Stimulated activated CD4-positive, alpha-beta T cell treated with anti-CD3 and anti-CD28 coated beads, Interleukin-15, amount 100 ng/mL, for 1 hour (primary cell): ENCODE data around the gene ZNF668.
"Not testable (repeated sequence)": the region's sequence is repeated elsewhere in the genome, so short reads cannot be mapped to it uniquely, and the experiment has no call there.

Experiments
- DNase-seq, 2 donors: peaks; one replicate each; pipeline ENCODE4 v3.0.0-alpha.2; 2020; ENCODE audit warnings: low read depth in 1 of 2, low spot score in 1 of 2

Gene ZNF668

DNA sequence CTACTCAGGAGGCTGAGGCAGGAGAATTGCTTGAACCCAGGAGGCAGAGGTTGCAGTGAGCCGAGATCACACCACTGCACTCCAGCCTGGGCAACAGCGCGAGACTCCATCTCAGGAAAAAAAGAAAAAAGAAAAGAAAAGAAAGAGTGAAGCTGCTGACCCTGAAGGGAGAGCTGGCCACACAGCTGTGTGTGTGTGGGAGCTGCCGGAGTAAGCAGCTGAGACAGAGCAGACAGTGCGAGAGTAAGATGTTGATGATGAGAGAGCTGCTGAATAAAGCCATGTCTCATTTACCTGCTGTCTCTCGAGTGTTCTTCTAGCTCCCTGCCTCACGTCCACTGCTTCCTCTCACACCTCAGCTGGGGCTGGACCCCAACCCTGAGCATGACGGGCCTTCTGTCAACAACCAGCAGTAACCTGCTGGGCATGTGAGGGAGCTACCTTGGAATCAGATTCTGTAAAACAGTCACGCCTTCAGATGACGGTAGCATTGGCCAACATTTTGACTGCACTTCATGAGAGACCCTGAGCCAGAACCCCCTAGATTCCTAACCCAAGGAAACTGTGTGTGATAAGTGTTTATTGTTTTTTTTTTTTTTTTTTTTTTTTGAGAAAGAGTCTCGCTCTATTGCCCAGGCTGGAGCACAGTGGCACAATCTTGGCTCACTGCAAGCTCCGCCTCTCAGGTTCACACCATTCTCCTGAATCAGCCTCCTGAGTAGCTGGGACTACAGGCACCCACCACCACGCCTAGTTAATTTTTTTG lies 27.0 kb upstream of the ZNF668 start:
- DNase-seq, result not testable (repeated sequence)

DNA sequence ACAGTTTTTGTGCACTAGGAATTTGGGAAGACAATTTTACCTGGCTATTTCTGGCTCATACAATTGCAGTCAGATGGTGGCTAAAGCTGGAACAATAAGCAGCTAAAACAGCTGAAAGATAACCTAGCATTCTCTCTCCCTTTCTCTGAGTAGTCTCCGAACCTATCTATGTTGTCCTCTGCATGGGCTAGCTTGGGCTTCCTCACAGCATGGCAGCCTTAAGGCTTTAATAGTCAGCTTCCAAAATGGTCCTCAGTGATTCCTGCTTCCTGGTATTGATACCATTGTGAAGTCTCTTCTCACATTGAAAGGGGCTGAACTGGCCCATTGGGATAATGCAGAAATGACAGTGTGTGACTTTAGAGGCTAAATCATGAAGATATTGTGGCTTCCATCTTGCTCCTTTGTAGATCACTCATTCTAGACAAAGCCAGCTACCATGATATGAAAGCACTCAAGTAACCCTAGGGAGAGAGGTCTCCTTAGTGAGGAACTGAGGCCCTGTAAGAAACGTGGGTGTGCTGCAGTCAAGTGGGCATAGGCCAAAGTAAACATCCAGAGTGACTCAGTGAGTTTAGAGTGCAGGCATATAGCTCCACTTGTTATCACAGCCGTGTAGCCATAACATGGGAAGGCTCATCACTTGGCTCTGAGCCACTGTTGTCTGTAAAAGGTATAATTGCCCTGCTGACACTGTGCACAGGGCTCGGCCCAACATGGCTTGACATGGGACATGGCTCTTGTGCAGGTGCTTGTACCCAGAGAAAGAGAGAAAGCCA lies 26.0 kb upstream of the ZNF668 start:
- no peak for DNase-seq

DNA sequence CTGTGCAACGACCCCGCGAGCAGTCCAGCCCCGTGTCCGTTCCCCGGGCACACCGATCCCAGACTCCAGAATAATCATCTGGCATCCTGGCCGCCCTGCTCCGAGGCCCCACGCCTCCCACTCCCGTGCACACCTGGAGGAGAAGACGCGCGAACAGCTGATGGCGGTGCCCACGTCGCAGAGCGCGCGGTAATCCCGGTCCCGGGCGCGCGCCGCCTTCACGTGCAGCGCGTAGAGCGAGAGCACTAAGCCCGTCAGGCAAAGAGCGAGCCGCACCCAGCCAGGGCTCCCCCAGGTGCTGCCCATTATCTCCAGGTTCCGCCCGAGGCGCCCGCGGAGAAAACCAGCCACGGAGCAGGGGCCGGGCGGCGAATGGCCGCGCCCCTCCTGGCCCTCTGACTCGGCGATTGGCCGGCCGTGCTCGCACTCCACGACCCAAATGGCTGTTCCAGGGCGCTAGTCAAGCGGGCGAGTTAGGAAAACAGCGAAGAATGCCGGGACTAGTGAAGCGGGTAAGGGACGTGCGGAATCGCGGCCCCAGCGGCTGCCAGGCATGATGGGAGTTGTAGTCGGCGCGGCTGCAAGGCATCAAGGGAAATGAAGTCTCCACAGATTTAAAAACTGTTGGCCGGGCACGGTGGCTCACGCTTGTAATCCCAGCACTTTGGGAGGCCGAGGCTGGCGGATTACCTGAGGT lies 20.5 kb upstream of the ZNF668 start, which contains the start of gene VKORC1:
Gene VKORC1, minus strand, starts transcription at position 374 of the 697 bp plus-strand sequence. Its CDS starts 68 bp downstream, at position 306.
- DNase-seq, result peak; percentile 71 to 76

DNA sequence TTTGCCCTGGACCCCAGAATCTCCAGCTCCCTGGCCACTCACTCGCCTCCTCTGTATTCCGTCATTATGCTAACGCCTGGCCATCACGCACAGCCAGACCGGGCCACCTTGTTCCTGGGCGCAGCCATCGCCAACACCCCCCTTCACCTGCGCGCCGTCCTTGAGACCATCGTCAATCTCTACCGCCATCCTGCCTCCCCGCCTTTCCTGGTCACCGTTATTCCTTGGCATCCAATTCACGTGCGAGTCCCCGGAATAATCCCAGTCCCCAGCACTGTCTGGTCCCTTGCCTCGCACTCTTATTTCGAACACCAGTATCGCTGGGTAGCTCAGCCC lies 20.0 kb upstream of the ZNF668 start:
- DNase-seq, result no peak

DNA sequence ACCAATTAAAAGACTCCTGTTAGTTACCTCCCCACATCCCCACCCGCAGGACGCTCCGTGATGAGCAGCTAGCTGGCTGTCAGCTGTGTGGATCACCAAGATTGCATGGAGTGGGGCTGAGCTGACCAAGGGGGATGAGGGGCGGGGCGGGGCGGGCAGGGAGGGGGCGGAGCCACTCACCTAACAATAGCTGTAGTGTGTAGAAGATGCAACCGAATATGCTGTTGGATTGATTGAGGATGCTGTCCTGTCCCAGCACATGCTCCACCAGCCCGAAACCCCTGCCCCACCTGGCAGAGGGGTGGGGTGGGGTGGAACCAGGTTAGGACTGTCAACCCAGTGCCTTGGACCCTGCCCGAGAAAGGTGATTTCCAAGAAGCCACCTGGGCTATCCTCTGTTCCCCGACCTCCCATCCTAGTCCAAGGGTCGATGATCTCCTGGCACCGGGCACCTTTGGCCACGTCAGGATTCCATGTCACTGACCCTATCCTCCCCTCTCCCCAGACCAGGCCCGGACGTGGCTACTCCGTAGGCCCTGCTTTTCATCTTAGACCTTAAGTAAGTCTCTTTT lies 19.2 kb upstream of the ZNF668 start:
- DNase-seq, result no peak

DNA sequence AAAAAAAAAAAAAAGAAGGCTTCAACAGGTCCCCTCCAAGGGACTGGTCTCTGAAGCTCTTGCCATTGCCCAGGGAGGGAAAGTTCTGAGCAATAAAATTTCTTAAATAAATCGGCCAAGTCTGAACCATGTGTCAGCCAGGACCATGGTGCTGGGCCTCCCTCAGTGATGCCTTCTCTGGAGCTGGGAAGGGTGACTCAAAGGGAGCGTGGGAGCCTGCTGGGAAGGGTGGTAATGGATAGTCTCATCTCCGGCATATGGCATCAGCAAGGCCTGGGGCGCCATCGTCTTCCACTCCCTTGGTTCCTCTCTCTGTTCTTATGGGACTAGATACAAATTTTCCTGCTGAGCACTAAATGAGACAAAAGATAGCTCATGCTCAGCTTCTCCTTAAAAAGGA lies 18.3 kb upstream of the ZNF668 start:
- no peak for DNase-seq

DNA sequence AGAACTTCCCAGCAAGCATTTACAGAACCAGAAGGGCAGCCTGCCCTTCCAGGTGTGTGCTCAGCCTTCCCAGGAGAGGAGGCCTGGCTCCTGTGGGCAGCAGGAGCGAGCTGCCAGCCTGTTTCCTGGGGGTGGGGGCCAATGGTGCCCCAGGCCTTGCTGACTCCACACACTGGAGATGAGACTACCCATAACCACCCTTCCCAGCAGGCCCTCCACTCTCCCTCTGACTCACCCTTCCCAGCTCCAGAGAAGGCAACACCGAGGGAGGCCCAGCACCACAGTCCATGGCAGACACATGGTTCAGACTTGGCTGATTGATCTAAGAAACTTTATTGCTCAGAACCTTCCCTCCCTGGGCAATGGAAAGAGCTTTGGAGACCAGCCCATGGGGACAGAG lies 16.5 kb upstream of the ZNF668 start:
- DNase-seq, result no peak

DNA sequence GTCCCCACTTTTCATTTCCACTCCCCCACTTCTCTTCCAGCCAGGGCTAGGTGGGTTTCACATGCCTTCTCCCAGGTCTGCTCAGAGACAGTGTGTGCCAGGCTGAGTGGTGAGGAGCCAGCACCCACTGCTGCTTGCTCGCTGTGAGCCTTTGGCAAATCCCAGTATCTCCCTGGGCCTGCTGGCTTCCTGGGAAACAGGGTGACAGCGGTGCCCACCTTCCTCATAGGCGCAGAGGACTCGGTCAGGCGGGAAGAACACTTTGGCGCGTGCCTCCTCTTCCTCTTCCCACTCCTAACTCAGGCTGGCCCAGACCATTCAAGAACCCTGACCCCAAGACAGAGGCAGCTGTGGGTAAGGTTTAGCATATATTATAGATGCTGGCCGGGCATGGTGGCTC lies 15.2 kb upstream of the ZNF668 start:
- DNase-seq, result no peak

DNA sequence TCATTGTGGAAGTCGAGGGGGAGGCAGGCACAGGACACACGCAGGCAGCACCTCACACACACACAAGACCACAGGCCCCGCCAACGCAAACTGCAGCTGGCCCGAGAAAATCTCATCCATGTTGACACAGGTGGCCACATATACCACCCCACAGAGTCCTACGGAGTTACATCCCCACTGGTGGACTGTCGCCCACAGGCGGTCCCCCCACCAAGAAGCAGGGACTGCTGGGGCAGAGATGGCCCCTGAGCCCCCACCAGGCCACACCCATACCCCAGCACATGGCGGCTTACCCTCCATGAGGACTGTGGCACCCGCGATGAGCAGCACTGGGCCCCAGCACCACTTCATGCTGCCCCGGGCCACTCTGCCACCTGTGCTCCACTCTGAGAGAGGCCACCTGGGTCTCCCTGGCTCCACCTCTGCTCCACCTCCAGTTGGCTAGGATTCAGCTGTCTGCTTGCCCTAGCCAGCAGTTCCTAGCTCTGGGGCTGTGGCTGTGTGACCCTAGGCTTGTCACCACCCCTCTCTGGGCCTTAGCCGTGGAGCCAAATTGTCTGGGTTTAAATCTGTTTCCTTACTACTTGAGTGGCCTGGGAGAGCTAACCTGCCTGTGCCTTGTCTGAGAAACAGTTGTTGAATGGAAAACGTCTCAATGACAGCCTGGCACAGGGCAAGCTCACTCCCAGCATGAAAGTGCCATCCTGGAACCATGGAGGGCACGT lies 14.6 kb upstream of the ZNF668 start, which contains the start of gene PRSS53:
Gene PRSS53, minus strand, starts transcription at position 485 of the 725 bp plus-strand sequence. Its CDS starts 134 bp downstream, at position 351.
- no peak for DNase-seq

DNA sequence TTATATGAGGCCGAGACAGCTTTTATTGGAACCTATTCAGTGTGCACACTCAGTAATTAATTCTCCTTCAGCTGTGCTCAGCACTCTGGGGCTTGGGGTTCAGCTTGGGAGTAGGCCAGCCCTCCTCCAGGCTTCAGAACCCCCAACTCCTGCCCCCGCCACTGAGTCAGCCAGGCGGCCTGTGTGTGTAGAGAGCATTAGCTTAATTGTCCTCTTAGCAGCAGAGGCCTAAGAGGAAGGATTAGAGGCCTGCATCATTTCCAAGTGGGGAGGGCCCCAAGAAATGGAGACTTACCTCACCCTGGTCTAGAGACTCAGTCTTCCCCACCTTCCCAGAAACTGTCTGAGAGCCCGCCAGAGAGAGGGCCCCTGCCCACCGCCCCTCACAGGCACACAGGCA lies 13.9 kb upstream of the ZNF668 start:
- DNase-seq, result no peak

DNA sequence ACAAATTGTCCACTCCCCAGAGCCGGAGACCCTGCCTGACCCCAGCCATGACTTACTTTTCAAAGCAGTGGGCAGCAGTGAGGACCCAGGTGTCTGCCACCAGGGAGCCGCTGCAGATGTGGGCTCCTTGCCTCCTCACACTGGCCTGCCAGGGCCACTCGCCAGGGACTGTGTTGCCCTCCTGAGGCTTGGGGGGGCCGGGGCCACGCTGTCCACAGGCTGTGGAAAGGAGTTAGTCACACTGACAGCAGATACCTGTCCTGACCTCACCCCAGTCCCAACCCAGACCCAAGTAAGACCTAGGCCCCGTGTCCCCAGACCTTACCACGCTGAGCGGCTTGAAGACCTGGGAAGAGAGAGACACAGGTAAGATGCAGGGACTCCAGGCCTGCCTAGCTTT lies 13.4 kb upstream of the ZNF668 start:
- no peak for DNase-seq

DNA sequence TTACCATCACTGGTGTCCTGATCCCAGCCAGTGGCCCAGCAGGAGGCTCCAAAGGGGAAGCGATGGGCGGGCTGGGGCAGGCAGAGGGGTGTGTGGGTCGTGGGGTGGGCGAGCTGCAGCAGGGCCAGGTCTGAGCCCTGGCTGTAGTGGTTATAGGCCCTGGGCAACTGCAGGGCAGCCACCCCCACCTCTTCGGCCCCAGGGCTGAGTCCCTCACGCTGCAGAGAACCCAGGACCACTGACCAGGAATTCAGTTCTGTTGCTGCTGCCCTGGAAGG lies 12.5 kb upstream of the ZNF668 start:
- DNase-seq, result no peak

DNA sequence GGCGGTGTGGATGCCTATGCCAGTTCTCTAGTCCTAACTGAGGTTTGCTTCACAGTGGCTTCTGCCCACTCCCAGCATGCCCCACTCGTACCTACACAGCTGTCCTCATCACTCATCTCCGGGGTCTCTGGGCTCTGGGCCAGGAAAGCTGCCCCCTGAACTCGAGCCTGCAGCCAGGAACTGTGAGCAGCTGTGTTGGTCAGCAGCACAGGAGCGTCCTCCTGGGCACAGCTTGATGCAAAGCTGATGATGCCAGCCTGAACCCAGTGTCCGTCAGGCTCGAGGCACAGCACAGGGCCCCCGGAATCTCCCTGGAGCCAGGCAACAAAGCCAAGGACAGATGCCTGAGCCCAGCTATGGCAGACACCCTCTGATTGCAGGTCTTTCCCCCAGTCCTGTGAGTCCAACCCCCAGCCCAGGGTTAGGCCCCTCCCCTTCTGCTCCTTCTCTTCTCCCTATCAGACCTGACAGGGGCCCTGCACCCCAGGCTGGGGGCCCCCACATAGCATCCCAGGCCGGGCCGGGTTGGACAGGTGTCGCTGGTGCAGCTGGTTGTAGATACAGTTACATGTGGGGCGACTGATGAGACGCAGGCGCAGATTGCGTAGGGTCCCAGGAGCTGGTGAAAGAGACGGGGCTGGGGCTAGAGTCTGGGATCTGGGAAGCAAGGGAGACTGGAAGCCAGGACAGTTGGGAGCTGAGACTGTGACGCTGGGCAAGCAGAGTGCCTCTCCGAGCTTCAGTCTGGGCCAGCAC lies 12.0 kb upstream of the ZNF668 start:
- DNase-seq, result no peak

DNA sequence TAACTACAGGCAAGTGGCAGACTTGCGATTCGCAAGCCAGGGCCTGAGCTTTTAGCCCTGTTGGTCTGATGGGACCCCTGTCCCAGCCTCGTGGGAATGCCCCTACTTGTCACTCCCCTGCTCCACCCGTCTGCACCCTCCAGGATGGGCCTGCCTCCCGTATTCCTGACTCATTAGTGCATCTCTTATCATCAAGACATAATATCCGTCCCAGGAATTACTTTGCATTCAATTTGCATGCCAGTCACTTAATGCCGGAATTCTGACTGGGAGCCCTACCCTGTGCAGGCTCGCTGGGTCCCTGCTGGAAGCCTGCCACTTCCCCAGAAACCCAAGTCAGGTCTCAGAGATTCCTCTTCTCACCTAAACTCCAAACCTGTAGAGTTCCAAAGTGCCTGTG lies 11.4 kb upstream of the ZNF668 start:
- no peak for DNase-seq

DNA sequence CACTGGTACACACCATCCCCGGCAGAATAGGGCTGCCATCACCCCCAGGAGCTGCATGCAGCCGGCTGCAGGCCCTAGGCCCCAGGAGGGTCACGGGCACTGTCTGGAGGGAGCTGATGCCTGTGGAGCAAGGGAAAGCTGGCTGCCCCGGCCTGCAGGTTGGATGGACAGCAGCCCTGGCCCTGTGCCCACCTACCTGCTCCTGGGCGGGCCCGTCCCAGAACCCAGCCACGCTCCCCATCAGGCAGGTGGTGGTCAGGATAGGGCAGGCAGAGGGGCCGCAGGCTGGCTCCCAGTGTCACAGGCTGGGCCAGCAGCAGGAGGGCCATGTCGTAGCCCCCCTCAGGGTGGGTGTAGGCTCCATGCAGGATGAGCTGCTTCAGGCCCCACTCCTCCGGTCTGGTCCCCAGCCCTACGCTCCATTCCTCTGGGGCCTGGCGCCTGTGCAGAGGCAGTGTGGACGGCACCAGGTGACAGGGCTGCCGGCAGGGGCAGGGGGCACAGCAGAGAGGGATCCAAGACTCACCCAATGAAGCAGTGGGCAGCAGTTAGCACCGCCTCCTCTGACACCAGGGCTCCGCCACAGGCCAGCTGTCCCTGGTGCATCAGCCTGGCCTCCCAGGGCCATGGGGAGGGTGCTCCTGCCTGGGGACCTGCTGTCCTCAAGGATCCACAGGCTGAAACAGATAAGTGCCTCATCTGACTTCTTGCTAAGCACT lies 10.7 kb upstream of the ZNF668 start:
- DNase-seq, result no peak

DNA sequence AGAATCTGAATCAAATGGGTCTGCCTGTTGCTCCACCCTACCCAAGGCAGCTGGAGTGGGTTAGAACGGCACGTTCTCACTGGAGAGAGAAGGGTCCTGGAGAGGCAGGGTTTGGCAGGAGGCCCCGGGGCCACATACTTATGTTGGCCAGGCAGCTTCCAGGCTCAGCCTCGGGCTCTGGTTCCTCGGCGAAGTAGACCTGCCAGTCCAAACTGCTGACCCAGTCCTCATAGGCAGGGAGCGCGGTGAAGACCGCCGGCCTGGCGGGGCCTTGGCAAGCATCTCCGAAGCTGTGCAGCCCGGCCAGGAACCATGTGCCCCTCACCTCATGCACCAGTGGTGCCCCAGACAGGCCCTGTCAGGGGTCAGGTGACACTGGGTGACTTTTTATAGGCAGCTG lies 9.9 kb upstream of the ZNF668 start:
- DNase-seq, result no peak

DNA sequence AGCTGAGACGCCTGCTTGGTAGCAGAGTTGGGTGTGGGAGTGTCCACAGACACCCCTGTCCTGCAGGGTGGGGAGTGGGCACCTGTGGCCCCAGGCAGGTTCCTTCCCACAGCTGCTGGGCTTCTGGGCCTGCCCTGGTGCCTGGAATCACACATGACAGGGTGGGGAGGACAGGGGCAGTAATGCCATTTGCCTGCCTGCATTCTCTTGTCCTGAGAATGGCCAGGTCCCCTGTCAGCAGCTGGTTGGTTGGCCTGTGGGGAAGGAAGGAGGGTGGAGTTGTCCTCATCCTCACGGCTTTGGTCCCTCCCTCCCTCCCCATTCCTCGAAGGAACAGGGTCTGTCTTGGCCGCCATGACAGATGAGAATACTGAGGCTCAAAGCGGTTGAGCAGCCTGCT lies 9.5 kb upstream of the ZNF668 start:
- no peak for DNase-seq

DNA sequence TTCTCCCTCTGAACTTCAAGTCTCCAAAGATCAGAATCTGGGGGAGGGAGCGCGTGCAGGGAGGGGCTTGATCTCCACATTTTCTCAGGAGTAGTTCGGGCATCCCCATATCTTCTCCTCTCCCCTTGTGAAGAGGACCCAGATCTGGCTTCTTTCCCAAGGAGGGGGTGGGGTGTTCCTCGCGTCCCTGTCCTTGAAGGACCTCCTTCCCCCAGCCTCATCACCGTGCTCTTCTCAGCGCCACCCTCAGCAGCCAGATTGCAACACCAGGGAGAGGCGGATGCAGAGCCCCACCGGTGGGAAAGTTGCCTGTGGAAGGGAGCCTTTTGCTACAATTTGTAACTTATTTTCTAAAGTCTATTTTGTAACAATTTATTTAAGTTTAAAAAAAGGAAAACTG lies 9.0 kb upstream of the ZNF668 start:
- DNase-seq, result no peak

DNA sequence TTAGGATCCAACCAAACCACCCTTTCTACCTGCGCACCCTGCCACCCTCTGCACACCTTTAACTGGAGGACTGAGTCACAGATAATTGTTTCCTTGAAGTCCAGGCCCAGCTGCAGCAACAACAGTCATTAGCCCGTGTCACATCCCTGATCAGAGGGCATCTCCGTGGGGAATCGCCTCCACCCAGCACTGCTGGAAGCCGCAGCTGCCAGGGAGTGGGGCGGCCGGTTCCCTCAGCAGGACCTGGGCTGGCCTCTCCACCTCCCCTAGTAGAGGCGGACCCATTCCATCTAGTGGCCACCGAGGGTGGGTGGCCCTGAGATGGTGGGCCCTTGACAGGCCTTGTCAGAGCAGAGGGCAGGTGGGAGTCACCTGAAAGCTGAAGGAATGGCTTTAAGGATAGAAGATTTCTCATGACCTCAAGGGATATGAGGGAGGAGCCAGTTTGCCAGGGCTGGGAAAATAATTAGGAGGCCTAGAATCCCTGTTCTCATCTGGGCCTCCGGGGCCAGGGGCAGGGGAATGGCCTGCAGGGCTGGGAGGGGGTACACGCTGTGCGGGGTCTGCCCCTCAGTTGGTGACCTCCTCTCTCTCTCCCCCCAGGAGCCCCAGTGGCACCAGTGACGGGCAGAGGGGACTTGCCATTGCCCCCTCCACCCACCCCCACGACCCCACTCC lies 8.5 kb upstream of the ZNF668 start:
- DNase-seq, result no peak
